Chondrocyte (in vitro differentiated cells): ENCODE measurements around the gene INO80. TPM values are rescaled to one million over a fixed set of nuclear protein-coding genes. Genes with fewer than 3 reads are reported as not detected.
A peak's percentile ranks its signal among the peaks of the same experiment; 100 is the strongest.

Experiments used
- DNase-seq: peaks from one replicate; pipeline ENCODE4 v3.0.0; 2021; ENCODE audit warnings: mixed read lengths, low spot score
- H3K27ac Mint-ChIP-seq: one replicate; pipeline ENCODE4 v1.8.0; 2021; ENCODE audit warnings: mild to moderate bottlenecking, moderate library complexity, mixed read lengths; ENCODE audit not compliant: unreplicated experiment
- H3K27me3 Mint-ChIP-seq: 2 replicates; pipeline ENCODE4 v1.8.0; 2021; ENCODE audit warnings: low read depth, mixed read lengths
- H3K36me3 Mint-ChIP-seq: 2 replicates; pipeline ENCODE4 v1.8.0; 2021; ENCODE audit warnings: low read depth, mixed read lengths
- H3K4me1 Mint-ChIP-seq: 2 replicates; pipeline ENCODE4 v1.8.0; 2021; ENCODE audit warnings: low read depth, mild to moderate bottlenecking, mixed read lengths
- H3K4me3 Mint-ChIP-seq: one replicate; pipeline ENCODE4 v1.8.0; 2021; ENCODE audit warnings: mild to moderate bottlenecking, moderate library complexity, mixed read lengths; ENCODE audit not compliant: unreplicated experiment
- H3K9me3 Mint-ChIP-seq: 2 replicates; pipeline ENCODE4 v1.8.0; 2021; ENCODE audit warnings: low read depth, mixed read lengths
- CTCF ChIP-seq: fragments of 200-600 bp; sonication (generic); IDR thresholded peaks from 2 replicates; pipeline ENCODE4 v1.5.0; 2021; ENCODE audit warnings: antibody characterized with exemption, mild to moderate bottlenecking, moderate library complexity
- total RNA-seq: library from RNA; stranded (reverse); gene quantifications from 3 replicates; pipeline ENCODE4 v1.2.1, GENCODE V29; 2021

INO80 gene
- total RNA-seq, 1 donor from 2014 or later = 16.6 TPM

DNA sequence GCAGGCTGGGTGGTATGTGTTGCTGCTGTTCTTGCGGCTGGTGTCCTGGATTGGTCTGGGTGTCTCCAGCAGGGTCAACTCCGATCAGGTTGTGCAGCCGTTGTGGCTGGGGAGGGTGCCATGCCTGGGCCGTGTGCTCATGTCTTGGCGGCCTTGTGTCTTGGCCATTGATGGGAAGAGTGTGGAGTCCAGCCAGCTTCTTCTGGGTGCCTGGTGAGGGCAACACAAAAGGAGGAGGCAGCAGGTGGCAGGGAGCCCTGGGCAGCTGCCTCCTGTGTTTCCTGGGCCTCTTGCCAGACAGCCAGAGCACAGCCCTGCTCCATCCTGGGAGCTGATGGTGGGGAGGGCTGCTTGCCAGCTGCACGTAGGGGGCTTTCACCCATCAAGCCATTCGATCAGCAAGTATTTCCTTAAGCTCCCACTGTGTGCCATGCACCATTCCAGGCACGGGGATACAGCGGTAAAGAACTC is 158.5 kb downstream of the INO80 start:
- peak overlapping the region; percentile 29 for H3K4me3 Mint-ChIP-seq
- H3K9me3 Mint-ChIP-seq = no peaks in the 10 kb centered on the region
- H3K27ac Mint-ChIP-seq = peak overlapping the region; percentile 72
- H3K4me1 Mint-ChIP-seq = peaks cover 66% of the 10 kb centered on the region
- H3K36me3 Mint-ChIP-seq = peaks cover 14% of the 10 kb centered on the region
- no peak for DNase-seq
- H3K27me3 Mint-ChIP-seq = no peaks in the 10 kb centered on the region
- no peak for TF ChIP-seq CTCF

DNA sequence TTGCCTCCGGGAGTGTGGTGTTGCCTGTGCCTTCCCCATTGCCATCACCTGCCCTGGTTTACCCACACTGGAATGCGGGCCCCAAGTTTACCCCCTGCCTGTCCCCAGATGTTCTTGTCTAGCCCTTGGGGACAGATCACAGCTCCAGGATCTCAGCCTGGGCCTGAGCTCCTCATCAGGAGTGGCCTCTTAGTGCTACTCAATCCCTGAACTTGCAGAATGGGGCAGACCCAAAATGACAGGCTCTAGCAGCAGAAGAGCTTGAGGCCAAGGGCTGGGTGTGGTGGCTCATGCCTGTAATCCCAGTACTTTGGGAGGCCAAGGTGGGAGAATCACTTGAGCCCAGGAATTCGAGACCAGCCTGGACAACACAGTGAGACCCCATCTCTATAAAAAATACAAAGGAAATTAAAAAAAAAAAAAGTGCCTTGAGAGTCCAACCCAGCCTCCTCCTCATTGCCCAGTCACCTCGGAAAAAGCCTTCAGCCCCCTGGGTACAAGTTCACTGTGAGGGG is 159.0 kb downstream of the INO80 start:
- Mint-ChIP-seq H3K4me3 (no peak overlapping the region), H3K36me3 (peaks cover 14% of the 10 kb centered on the region), H3K27me3 (no peaks in the 10 kb centered on the region), H3K9me3 (no peaks in the 10 kb centered on the region), H3K27ac (no peak overlapping the region), H3K4me1 (peaks cover 72% of the 10 kb centered on the region)
- no peak for DNase-seq
- TF ChIP-seq CTCF = no peak

DNA sequence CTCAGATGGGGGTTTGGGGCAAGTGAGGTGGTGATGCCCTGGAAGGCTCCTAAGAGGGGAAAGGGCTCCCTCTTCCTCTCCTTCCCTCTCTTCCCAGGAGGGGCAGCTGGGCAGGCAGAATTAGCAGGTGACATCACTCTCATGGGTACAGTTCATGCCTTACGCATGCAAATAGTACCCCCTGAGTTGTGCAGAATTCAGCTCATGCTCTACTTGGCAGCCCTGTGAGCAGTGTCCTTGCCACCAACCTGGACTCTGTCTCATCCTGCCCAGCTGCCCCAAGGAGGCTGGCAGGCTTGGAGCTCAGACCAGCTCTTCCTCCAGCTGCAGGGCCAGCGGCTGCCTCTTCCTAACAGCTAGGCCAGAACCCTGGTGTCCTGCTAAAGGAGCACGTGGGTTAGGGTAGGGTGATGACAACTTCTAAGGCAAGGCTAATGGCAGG is 159.5 kb downstream of the INO80 start:
- peak overlapping the region; percentile 69 for H3K4me3 Mint-ChIP-seq

DNA sequence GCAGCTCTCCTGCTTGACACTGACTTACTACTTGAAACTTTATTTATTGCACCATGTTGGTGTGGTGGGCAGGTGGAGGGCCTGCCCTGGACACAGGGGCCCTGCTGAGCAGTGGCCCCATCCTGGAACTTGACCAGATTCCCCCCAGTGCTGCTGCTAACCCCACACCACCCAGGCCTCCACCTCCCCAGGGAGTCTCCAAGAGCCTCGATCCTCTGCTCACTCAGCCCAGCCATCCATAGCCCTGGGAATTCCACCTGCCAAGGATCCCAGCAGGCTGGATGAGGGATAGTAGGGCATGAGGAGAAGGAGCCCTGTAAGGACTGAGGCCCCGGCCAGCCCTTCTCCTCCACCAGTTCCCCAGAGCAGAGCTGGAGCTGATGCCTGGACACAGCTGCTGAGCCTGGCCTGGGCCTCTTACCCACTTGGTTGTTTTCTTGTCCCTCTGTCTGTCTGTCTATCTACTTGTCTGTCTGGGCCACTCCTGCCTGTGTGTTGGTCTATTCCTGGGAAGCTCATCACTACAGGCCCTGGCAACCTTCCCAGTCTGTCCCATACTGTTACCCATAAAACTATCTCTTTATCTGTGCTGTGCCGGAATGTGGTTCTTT is 160.0 kb downstream of the INO80 start:
- peak overlapping the region; percentile 69 for H3K4me3 Mint-ChIP-seq
- peaks cover 77% of the 10 kb centered on the region for H3K4me1 Mint-ChIP-seq
- H3K27ac Mint-ChIP-seq = peak overlapping the region; percentile 78

More for the DNA sequence above, 159.5 kb downstream of the INO80 start:
- peak overlapping the region; percentile 65 for H3K27ac Mint-ChIP-seq
- DNase-seq = no peak
- H3K9me3 Mint-ChIP-seq = no peaks in the 10 kb centered on the region
- no peak for TF ChIP-seq CTCF
- H3K36me3 Mint-ChIP-seq = peaks cover 14% of the 10 kb centered on the region
- H3K27me3 Mint-ChIP-seq = no peaks in the 10 kb centered on the region
- peaks cover 76% of the 10 kb centered on the region for H3K4me1 Mint-ChIP-seq

More for the DNA sequence above, 160.0 kb downstream of the INO80 start:
- no peak for DNase-seq
- H3K27me3 Mint-ChIP-seq = no peaks in the 10 kb centered on the region
- peaks cover 14% of the 10 kb centered on the region for H3K36me3 Mint-ChIP-seq
- TF ChIP-seq CTCF = no peak
- H3K9me3 Mint-ChIP-seq = no peaks in the 10 kb centered on the region
